Measurements from ENCODE around the gene PANK4.

DNA sequence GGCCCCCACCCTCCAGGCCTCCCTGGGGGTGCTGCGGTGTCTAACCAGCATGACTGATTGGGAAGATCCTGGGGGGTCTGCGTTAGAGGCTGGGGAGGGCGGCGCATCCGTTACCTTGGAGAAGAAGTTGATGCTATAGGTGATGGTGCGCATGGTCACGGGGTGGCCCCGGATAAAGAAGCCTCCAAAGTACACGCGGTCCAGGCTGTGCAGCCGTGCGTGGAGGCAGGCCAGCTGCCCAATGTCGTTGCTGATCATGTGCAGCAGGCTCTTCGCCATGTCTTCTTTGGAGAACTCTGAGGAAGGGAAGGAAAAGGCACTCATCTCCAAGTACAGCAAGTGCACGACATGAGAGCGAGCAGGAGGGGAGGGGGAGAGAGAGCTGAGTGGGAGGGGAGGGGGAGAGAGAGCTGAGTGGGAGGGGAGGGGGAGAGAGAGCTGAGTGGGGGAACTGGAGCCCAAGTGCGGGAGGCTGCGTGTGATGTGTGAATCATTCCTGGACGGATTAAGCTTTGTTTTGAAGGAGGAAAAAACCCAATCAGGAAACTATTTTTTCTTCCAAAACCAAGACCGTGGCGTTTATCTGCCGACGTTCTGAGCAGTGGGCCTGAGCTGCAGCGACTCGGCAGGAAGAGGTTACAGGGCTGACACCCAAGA is 7.2 kb downstream of the PANK4 start:
- TF ChIP-seq, protein P1, sequence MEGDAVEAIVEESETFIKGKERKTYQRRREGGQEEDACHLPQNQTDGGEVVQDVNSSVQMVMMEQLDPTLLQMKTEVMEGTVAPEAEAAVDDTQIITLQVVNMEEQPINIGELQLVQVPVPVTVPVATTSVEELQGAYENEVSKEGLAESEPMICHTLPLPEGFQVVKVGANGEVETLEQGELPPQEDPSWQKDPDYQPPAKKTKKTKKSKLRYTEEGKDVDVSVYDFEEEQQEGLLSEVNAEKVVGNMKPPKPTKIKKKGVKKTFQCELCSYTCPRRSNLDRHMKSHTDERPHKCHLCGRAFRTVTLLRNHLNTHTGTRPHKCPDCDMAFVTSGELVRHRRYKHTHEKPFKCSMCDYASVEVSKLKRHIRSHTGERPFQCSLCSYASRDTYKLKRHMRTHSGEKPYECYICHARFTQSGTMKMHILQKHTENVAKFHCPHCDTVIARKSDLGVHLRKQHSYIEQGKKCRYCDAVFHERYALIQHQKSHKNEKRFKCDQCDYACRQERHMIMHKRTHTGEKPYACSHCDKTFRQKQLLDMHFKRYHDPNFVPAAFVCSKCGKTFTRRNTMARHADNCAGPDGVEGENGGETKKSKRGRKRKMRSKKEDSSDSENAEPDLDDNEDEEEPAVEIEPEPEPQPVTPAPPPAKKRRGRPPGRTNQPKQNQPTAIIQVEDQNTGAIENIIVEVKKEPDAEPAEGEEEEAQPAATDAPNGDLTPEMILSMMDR (IDR thresholded peaks at IDR 0.05; ENCODE audit: insufficient read depth, low read depth, low read length) = no peak
- no peak for TF ChIP-seq EZH2 (IDR thresholded peaks at IDR 0.05; ENCODE audit: insufficient read depth, low read length)
